B cell (primary cell): ENCODE measurements around the gene BMP8A. TPM values are rescaled to one million over a fixed set of nuclear protein-coding genes. Genes with fewer than 3 reads are reported as not detected.
"Not testable (repeated sequence)": the region's sequence is repeated elsewhere in the genome, so short reads cannot be mapped to it uniquely, and the experiment has no call there.

Experiments used
- ATAC-seq: fragments of 200-7000 bp; cut with Tn5 transposase; one replicate; pipeline ENCODE4 v1.10.0; 2021; ENCODE audit warnings: low read depth, mild to moderate bottlenecking, moderate number of reproducible peaks, moderate library complexity
- CTCF ChIA-PET: fragments of 350-600 bp; sonication (Branson Sonifier 250); formaldehyde crosslinking; loops from one replicate; lab custom pipeline; 2021; ENCODE audit warnings: antibody characterized with exemption, inconsistent platforms; lab: Charles Lee
- POLR2A ChIA-PET: fragments of 350-600 bp; sonication (Branson Sonifier 250); formaldehyde crosslinking; loops from one replicate; lab custom pipeline; 2021; ENCODE audit warnings: antibody characterized with exemption; lab: Charles Lee
- DNase-seq: peaks from one replicate; pipeline ENCODE4 v3.0.0; 2013
- H2AFZ ChIP-seq: 2 replicates; pipeline ENCODE4 v1.6.1; 2012; ENCODE audit warnings: mild to moderate bottlenecking, low read depth, low read length; ENCODE audit not compliant: insufficient read depth, poor library complexity, severe bottlenecking
- H3K27ac ChIP-seq, 2 donors: 1 replicate in 1 of 2; 2 replicates in 1 of 2; pipeline ENCODE4 v1.5.1; 2012 to 2013; ENCODE audit warnings: low read length in 2 of 2, mild to moderate bottlenecking in 2 of 2, moderate library complexity in 1 of 2
- H3K27me3 ChIP-seq, 4 experiments: fragments of 200-600 bp in 1 of 4; sonication (generic) in 1 of 4; replicated peaks in 1 of 4; 1 replicate in 2 of 4; 2 replicates in 2 of 4; pipeline versions ENCODE4 v1.6.1 to v1.7.0; 2013 to 2016; ENCODE audit warnings: low read length in 3 of 4, mild to moderate bottlenecking in 2 of 4, mixed read lengths in 1 of 4, moderate library complexity in 1 of 4; ENCODE audit not compliant: insufficient read depth in 4 of 4, control insufficient read depth in 3 of 4; ENCODE audit errors: control extremely low read depth in 1 of 4
- H3K36me3 ChIP-seq, 2 experiments: replicated peaks in 1 of 2; 1 replicate in 1 of 2; 2 replicates in 1 of 2; pipeline versions ENCODE4 v1.6.1 to v1.7.1; 2013; ENCODE audit warnings: low read length in 1 of 2; ENCODE audit not compliant: insufficient read depth in 2 of 2, control insufficient read depth in 1 of 2; ENCODE audit errors: control extremely low read depth in 1 of 2, extremely low read depth in 1 of 2
- H3K4me1 ChIP-seq, 2 donors: fragments of 200-600 bp in 1 of 2; sonication (generic) in 1 of 2; 1 replicate in 1 of 2; 2 replicates in 1 of 2; pipeline versions ENCODE4 v1.5.1 to v1.6.1; 2013 to 2017; ENCODE audit warnings: low read length in 2 of 2; ENCODE audit not compliant: control insufficient read depth in 2 of 2, insufficient read depth in 2 of 2
- H3K4me2 ChIP-seq: replicated peaks from 2 replicates; pipeline ENCODE3; 2012; ENCODE audit warnings: mild to moderate bottlenecking, low read depth, low read length; ENCODE audit not compliant: poor library complexity, severe bottlenecking
- H3K4me3 ChIP-seq, 5 experiments: fragments of 200-600 bp in 1 of 5; sonication (generic) in 1 of 5; 1 replicate in 3 of 5; 2 replicates in 2 of 5; pipeline versions ENCODE4 v1.5.1 to v1.7.0; 2011 to 2016; ENCODE audit warnings: low read length in 4 of 5, mild to moderate bottlenecking in 4 of 5, low read depth in 2 of 5, control low read depth in 1 of 5, moderate library complexity in 1 of 5; ENCODE audit not compliant: insufficient read depth in 1 of 5; ENCODE audit errors: control extremely low read depth in 1 of 5, extremely low read depth in 1 of 5
- H3K79me2 ChIP-seq: fragments of 200-600 bp; sonication (generic); one replicate; pipeline ENCODE4 v1.6.0; 2016; ENCODE audit warnings: low read length; ENCODE audit not compliant: control insufficient read depth, insufficient read depth
- H3K9ac ChIP-seq: fragments of 200-600 bp; sonication (generic); 2 replicates; pipeline ENCODE4 v1.6.1; 2017; ENCODE audit warnings: mild to moderate bottlenecking, low read length, moderate library complexity
- H3K9me3 ChIP-seq, 3 donors: one replicate each; pipeline versions ENCODE4 v1.6.1 to v1.7.1; 2013; ENCODE audit warnings: low read length in 2 of 3; ENCODE audit not compliant: control insufficient read depth in 2 of 3, insufficient read depth in 1 of 3; ENCODE audit errors: control extremely low read depth in 1 of 3
- H4K20me1 ChIP-seq: 2 replicates; pipeline ENCODE4 v1.6.0; 2012; ENCODE audit warnings: mild to moderate bottlenecking, low read length; ENCODE audit not compliant: insufficient read depth, control insufficient read depth, poor library complexity, severe bottlenecking
- H3K27ac Mint-ChIP-seq: one replicate; pipeline ENCODE4 v1.8.0; 2021; ENCODE audit warnings: mixed read lengths
- H3K27me3 Mint-ChIP-seq: one replicate; pipeline ENCODE4 v1.8.0; 2021; ENCODE audit warnings: mixed read lengths
- H3K4me1 Mint-ChIP-seq: one replicate; pipeline ENCODE4 v1.8.0; 2021; ENCODE audit warnings: mixed read lengths
- H3K4me3 Mint-ChIP-seq: one replicate; pipeline ENCODE4 v1.8.0; 2021; ENCODE audit warnings: mixed read lengths
- H3K9me3 Mint-ChIP-seq: one replicate; pipeline ENCODE4 v1.8.0; 2022; ENCODE audit warnings: mixed read lengths; ENCODE audit not compliant: insufficient read depth
- EZH2 ChIP-seq: IDR thresholded peaks from 2 replicates; pipeline ENCODE4 v1.6.1; 2012; ENCODE audit warnings: borderline replicate concordance, low read depth, mild to moderate bottlenecking, moderate library complexity, low read length; ENCODE audit not compliant: insufficient read depth, poor library complexity, severe bottlenecking
- WGBS: methylation state at CpG from one replicate; pipeline ENCODE4 v1.1.5; 2013; ENCODE audit warnings: missing lambda C conversion rate; ENCODE audit not compliant: insufficient coverage; 5-methylcytosine and 5-hydroxymethylcytosine counted together
- intact Hi-C: fragments of 100-400 bp; cut with micrococcal nuclease; formaldehyde crosslinking; loops from one replicate; pipeline ENCODE4 v1.10.0; 2022
- polyA plus RNA-seq: library from polyadenylated mRNA; depleted of rRNA; stranded (reverse); fragments of >200 nt; gene quantifications from 2 replicates; pipeline ENCODE4 v1.2.3, GENCODE V29; 2012
- total RNA-seq, 2 donors: library from RNA; stranded (reverse); fragments of 120-200 nt in 1 of 2; gene quantifications; 1 replicate in 1 of 2; 2 replicates in 1 of 2; pipeline versions ENCODE4 v1.2.3 to v1.2.4, GENCODE V29; 2013 to 2022
- TF ChIP-seq, protein P1 (sequence below): fragments of 200-600 bp; IDR thresholded peaks from one replicate; pipeline ENCODE4 v1.8.0; 2022; ENCODE audit warnings: antibody characterized with exemption, mild to moderate bottlenecking

Gene BMP8A
- total and polyA plus RNA-seq, 2 donors (not counting 1 experiment from before 2014, with no cell fraction given) = 0.25 to 1.1 TPM

- POLR2A ChIA-PET = no interaction called here
- Histone ChIP-seq H3K27me3 (peaks cover 0 to 15% (median 7%) of the 10 kb centered on the region in 4 experiments), H3K4me2 (no peak overlapping the region), H3K4me3 (no peak overlapping the region), H3K4me1 (peaks cover under 1% of the 10 kb centered on the region in 2 donors), H3K36me3 (no peaks in the 10 kb centered on the region), H3K27ac (no peak overlapping the region), H4K20me1 (peaks cover 6% of the 10 kb centered on the region), H3K79me2 (no peaks in the 10 kb centered on the region), H3K9me3 (no peaks in the 10 kb centered on the region), H3K9ac (no peak overlapping the region), H2AFZ (no peak overlapping the region)
- Mint-ChIP-seq H3K4me3 (no peak overlapping the region), H3K4me1 (peaks cover 5% of the 10 kb centered on the region), H3K9me3 (no peaks in the 10 kb centered on the region), H3K27ac (no peak overlapping the region), H3K27me3 (peaks cover 22% of the 10 kb centered on the region)
- intact Hi-C loops = no loop called here
- DNase-seq (no peak), ATAC-seq (no peak)
- CTCF ChIA-PET = no interaction called here
- TF ChIP-seq, protein P1, sequence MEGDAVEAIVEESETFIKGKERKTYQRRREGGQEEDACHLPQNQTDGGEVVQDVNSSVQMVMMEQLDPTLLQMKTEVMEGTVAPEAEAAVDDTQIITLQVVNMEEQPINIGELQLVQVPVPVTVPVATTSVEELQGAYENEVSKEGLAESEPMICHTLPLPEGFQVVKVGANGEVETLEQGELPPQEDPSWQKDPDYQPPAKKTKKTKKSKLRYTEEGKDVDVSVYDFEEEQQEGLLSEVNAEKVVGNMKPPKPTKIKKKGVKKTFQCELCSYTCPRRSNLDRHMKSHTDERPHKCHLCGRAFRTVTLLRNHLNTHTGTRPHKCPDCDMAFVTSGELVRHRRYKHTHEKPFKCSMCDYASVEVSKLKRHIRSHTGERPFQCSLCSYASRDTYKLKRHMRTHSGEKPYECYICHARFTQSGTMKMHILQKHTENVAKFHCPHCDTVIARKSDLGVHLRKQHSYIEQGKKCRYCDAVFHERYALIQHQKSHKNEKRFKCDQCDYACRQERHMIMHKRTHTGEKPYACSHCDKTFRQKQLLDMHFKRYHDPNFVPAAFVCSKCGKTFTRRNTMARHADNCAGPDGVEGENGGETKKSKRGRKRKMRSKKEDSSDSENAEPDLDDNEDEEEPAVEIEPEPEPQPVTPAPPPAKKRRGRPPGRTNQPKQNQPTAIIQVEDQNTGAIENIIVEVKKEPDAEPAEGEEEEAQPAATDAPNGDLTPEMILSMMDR = no peak
- no peak for TF ChIP-seq EZH2
- WGBS = 17% methylated on average over 1 of the region's 5 CpGs
Measured at GRCh38 chr1:39497585-39497984, 6.1 kb downstream of the BMP8A start.

DNA sequence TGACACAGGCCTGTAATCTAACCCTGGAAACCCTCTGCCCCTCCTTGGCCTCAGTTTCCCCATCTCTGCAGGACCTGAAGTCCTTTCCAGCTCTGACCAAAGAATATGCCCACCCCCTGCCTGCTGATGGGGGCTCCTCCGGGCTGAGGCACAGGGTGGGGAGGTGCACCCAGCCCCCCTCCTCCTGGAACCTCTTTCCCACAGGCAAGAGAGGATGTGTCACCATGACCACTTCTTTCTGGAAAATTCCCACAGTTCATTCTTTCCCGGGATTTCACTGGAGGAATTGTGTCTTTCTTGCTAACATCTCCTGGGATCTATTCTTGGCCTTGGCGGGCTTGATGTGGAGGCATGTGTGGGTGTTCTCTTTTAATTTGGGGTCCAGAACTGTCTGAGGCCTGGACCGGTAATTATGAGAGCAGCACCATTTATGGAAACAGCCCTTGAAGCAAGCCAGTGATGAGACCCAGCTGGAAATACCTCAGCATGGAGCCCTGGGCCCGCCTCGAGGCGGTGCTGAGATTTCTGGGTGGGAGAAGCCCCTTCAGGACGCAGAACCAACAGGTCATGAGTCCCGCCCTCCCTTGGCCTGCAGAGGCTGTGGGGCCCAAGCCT lies 6.8 kb downstream of the BMP8A start:
- H3K27ac Mint-ChIP-seq, H3K4me3 ChIP-seq: not testable (repeated sequence)
- 86% methylated on average over 1 of the region's 9 CpGs for WGBS

DNA sequence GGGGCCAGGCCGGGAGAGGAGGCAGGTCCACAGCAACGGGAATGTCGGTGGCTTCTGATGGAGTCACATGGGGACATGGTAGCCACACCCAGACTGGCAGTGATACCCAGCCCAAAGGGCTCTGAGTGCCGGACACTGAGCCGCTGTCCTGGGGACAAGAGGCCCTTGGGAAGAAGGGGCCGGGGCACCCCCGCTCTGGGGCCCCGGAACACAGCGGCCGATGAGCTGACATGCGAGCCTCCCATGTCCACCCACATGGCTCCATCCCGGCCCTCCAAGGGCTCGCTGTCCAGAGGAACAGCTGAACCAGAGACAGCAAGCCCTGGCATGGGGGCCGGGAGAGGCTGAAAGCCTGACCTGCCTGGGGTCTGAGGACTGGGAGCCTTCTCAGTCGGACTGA lies 7.4 kb downstream of the BMP8A start:
- H3K4me3 Mint-ChIP-seq, ATAC-seq, intact Hi-C loops: not testable (repeated sequence)

More for the DNA sequence above, 6.8 kb downstream of the BMP8A start:
- H3K9me3 ChIP-seq, H3K27ac ChIP-seq, H3K4me1 ChIP-seq, H3K4me2 ChIP-seq, H3K4me1 Mint-ChIP-seq, ATAC-seq, intact Hi-C loops, H3K79me2 ChIP-seq, CTCF ChIA-PET, POLR2A ChIA-PET, H3K9ac ChIP-seq, H4K20me1 ChIP-seq, H3K36me3 ChIP-seq, DNase-seq, H3K9me3 Mint-ChIP-seq, H3K27me3 ChIP-seq, H3K4me3 Mint-ChIP-seq, H2AFZ ChIP-seq: not testable (repeated sequence)
- H3K27me3 Mint-ChIP-seq = peaks cover 16% of the 10 kb centered on the region

More for the DNA sequence above, 7.4 kb downstream of the BMP8A start:
- H3K9me3 ChIP-seq, DNase-seq, CTCF ChIA-PET, H3K36me3 ChIP-seq, H3K4me1 Mint-ChIP-seq, H3K27ac Mint-ChIP-seq, H4K20me1 ChIP-seq, H2AFZ ChIP-seq, H3K27ac ChIP-seq, H3K27me3 ChIP-seq, POLR2A ChIA-PET, H3K4me2 ChIP-seq, H3K9ac ChIP-seq, H3K79me2 ChIP-seq, H3K4me1 ChIP-seq, H3K4me3 ChIP-seq, H3K9me3 Mint-ChIP-seq: not testable (repeated sequence)
- peaks cover 12% of the 10 kb centered on the region for H3K27me3 Mint-ChIP-seq
- no CpG with 5 or more reads among the region's 15 CpGs for WGBS
